ENCODE results near the gene NT5C3A. TPM values are rescaled to one million over a fixed set of nuclear protein-coding genes. Genes with fewer than 3 reads are reported as not detected.

The NT5C3A gene
- total RNA-seq, 1 experiment from 2014 or later: 35.0 TPM

DNA sequence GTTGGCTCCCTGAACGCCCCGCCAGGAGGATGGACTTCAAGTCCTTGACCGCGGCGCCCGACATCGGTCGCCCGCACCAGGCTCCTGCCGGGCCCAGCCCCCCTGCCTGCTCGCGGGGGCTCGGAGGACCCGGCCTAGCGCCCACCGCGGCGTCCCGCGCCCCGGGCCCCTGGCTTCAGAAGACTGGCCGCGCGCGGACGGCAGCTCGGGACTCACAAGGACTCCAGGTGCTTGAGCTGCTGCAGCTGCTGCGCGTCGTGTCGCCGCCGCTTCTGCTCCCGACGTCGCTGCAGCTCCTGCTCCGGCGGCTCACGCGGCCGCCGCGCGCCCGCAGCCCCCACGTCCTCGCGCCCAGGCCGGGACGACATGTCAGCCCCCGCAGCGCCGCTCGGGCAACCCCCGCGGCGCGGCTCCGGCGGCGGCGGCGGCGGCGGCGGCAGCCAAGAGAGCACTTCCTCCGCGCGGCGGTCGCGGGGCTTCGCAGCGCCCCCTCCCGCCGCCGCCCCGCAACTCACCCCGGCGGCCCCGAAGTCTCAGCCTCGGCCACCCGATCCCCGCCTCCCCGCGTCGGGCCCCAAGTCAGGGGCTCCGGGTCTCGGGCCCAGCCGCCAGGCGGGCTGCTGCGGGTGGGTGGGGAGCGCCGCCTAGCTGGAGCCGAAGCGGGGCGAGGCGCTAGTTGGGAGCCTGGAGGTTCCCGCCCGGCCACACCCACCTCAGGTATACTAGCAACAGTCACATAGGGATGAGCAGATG lies 46.6 kb upstream of the NT5C3A start, which contains the start of gene RP9:
TSS of gene RP9 (minus strand) at position 400 of the 753 bp plus-strand sequence. CDS start at position 368, 32 bp downstream.
- peak; percentile 71 for DNase-seq
- BruUV-seq (replicated peaks): no TSS peak
- CTCF ChIA-PET: interaction anchor here (1.1 to 1.7 kb wide), 3 partner anchors 33 to 309 kb away, joined by 5 to 9 read pairs (median 7); partner anchors contain the start of gene NT5C3A

GRCh38 chr7:33108554-33109004 lies 46.0 kb upstream of the NT5C3A start:
- Histone ChIP-seq H3K27ac (ENCODE audit: low read length) (0 out of 2 replicates have a peak overlapping the region, but pooled peaks have one; percentile 13), H3K9me3 (ENCODE audit: low read length) (no peaks in the 10 kb centered on the region), H3K36me3 (ENCODE audit: low read depth, low read length) (no peaks in the 10 kb centered on the region), H3K27me3 (ENCODE audit: low read length) (no peaks in the 10 kb centered on the region), H4K20me1 (ENCODE audit: low read length) (no peaks in the 10 kb centered on the region), H3K4me1 (ENCODE audit: insufficient read depth, low read length) (peaks cover 20% of the 10 kb centered on the region; the same call in 1 of the 2 replicates), H3K9me2 (replicated peaks; ENCODE audit: low read length) (no peaks in the 10 kb centered on the region), H3K4me3 (ENCODE audit: low read length) (peak overlapping the region; percentile 99), H3K4me2 (ENCODE audit: low read length) (peak overlapping the region; percentile 96), H3K9ac (ENCODE audit: low read length) (peak overlapping the region; percentile 80), H2AFZ (ENCODE audit: low read length) (peak overlapping the region; percentile 93), H3F3A (ENCODE audit: low read length, unreplicated experiment) (no peaks in the 10 kb centered on the region), H3K79me2 (ENCODE audit: low read length) (peaks cover 51% of the 10 kb centered on the region)
- TF ChIP-seq, protein P1, sequence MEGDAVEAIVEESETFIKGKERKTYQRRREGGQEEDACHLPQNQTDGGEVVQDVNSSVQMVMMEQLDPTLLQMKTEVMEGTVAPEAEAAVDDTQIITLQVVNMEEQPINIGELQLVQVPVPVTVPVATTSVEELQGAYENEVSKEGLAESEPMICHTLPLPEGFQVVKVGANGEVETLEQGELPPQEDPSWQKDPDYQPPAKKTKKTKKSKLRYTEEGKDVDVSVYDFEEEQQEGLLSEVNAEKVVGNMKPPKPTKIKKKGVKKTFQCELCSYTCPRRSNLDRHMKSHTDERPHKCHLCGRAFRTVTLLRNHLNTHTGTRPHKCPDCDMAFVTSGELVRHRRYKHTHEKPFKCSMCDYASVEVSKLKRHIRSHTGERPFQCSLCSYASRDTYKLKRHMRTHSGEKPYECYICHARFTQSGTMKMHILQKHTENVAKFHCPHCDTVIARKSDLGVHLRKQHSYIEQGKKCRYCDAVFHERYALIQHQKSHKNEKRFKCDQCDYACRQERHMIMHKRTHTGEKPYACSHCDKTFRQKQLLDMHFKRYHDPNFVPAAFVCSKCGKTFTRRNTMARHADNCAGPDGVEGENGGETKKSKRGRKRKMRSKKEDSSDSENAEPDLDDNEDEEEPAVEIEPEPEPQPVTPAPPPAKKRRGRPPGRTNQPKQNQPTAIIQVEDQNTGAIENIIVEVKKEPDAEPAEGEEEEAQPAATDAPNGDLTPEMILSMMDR (conservative IDR thresholded peaks at IDR 0.05; ENCODE audit: low read depth, low read length): no peak; the same call in 1 of the 2 replicates
- no peak for TF ChIP-seq EZH2phosphoT487 (IDR thresholded peaks at IDR 0.05; ENCODE audit: borderline replicate concordance, low read length)
- no peak for TF ChIP-seq EZH2 (IDR thresholded peaks at IDR 0.05; ENCODE audit: low read length, unreplicated experiment)
- intact Hi-C loops (cut with micrococcal nuclease): loop anchor here (2.0 to 5.0 kb wide), 4 partner anchors 46 to 416 kb away; partner anchors contain the start of genes FKBP9, KBTBD2 and NT5C3A
- DNase-seq: peak; percentile 42
- ChIA-PET CTCF (interaction anchor here (0.8 to 1.7 kb wide), 4 partner anchors 33 to 308 kb away, joined by 3 to 9 read pairs (median 6); partner anchors contain the start of gene NT5C3A), POLR2A (ENCODE audit: unreplicated experiment) (no interaction called here)
- no TSS peak for BruUV-seq (replicated peaks)
- peak; percentile 25 for ATAC-seq

More for the DNA sequence above, 46.6 kb upstream of the NT5C3A start, which contains the start of gene RP9:
- Histone ChIP-seq H3F3A (ENCODE audit: low read length, unreplicated experiment) (no peaks in the 10 kb centered on the region), H3K4me2 (ENCODE audit: low read length) (peak within 1 kb of the TSS; percentile 99), H4K20me1 (ENCODE audit: low read length) (no peaks in the 10 kb centered on the region), H3K9me2 (replicated peaks; ENCODE audit: low read length) (no peaks in the 10 kb centered on the region), H3K4me1 (ENCODE audit: insufficient read depth, low read length) (peaks cover 20% of the 10 kb centered on the region; the same call in 1 of the 2 replicates), H3K9me3 (ENCODE audit: low read length) (no peaks in the 10 kb centered on the region), H3K79me2 (ENCODE audit: low read length) (peaks cover 46% of the 10 kb centered on the region), H3K9ac (ENCODE audit: low read length) (peak within 1 kb of the TSS; percentile 80), H3K36me3 (ENCODE audit: low read depth, low read length) (no peaks in the 10 kb centered on the region), H3K27me3 (ENCODE audit: low read length) (no peaks in the 10 kb centered on the region), H2AFZ (ENCODE audit: low read length) (peak within 1 kb of the TSS; percentile 98), H3K27ac (ENCODE audit: low read length) (peak within 1 kb of the TSS; percentile 23; the same call in 1 of the 2 replicates), H3K4me3 (ENCODE audit: low read length) (peak within 1 kb of the TSS; percentile 99)
- intact Hi-C loops (cut with micrococcal nuclease): loop anchor here (2.0 to 5.0 kb wide), 4 partner anchors 46 to 417 kb away; partner anchors contain the start of genes FKBP9, KBTBD2 and NT5C3A
- TF ChIP-seq, protein P1 (conservative IDR thresholded peaks at IDR 0.05; ENCODE audit: low read depth, low read length): peak; percentile 46; the same call in 1 of the 2 replicates
- TF ChIP-seq EZH2 (IDR thresholded peaks at IDR 0.05; ENCODE audit: low read length, unreplicated experiment): no peak
- peak; percentile 84 for ATAC-seq
- POLR2A ChIA-PET (ENCODE audit: unreplicated experiment): no interaction called here
